HepG2 (cell line): ENCODE data around the gene SIAH1.

Experiments
- CTCF ChIP-seq: sonication (generic); formaldehyde crosslinking; IDR thresholded peaks from 2 replicates; pipeline ENCODE4 v1.5.0; 2020; ENCODE audit warnings: mild to moderate bottlenecking, missing genetic modification reagents, moderate library complexity
- RFX3 ChIP-seq: IDR thresholded peaks from 2 replicates; pipeline ENCODE4 v1.6.1; 2016; ENCODE audit warnings: missing biosample characterization, missing genetic modification reagents
- RFX5 ChIP-seq: IDR thresholded peaks from 2 replicates; pipeline ENCODE4 v1.6.1; 2011; ENCODE audit warnings: low read depth, low read length, improper control_type of control experiment
- STAG1 ChIP-seq: sonication (generic); formaldehyde crosslinking; IDR thresholded peaks from 2 replicates; pipeline ENCODE4 v1.4.0; 2020; ENCODE audit warnings: missing genetic modification reagents
- ZNF740 ChIP-seq: sonication (generic); formaldehyde crosslinking; IDR thresholded peaks from 2 replicates; pipeline ENCODE4 v1.4.0; 2020; ENCODE audit warnings: missing genetic modification reagents
- ZNF776 ChIP-seq: sonication (generic); formaldehyde crosslinking; IDR thresholded peaks from 2 replicates; pipeline ENCODE4 v1.4.0; 2020; ENCODE audit warnings: mild to moderate bottlenecking, missing genetic modification reagents

- no peak for TF ChIP-seq RFX5
- no peak for TF ChIP-seq ZNF776 (CRISPR knock-in tag)
- TF ChIP-seq RFX3 (CRISPR knock-in tag): no peak
- TF ChIP-seq CTCF (CRISPR knock-in tag): no peak
- no peak for TF ChIP-seq ZNF740 (CRISPR knock-in tag)
- no peak for TF ChIP-seq STAG1 (CRISPR knock-in tag)
These were observed 13.8 kb downstream of the SIAH1 start for GRCh38 chr16:48371393-48371780.
